ENCODE results near the gene BICDL2.

The BICDL2 gene

GRCh38 chr16:3023415-3023668, 13.4 kb downstream of the BICDL2 start:
- no peak for DNase-seq

GRCh38 chr16:3022684-3023414, 13.9 kb downstream of the BICDL2 start:
- DNase-seq = no peak

GRCh38 chr16:3022208-3022683, 14.5 kb downstream of the BICDL2 start:
- no peak for DNase-seq

- DNase-seq = peak; percentile 23
Measured at GRCh38 chr16:3021449-3022207, 15.1 kb downstream of the BICDL2 start.

GRCh38 chr16:3020604-3021448, 15.9 kb downstream of the BICDL2 start:
- DNase-seq = no peak

GRCh38 chr16:3020247-3020603, 16.5 kb downstream of the BICDL2 start, which contains the start of gene TNFRSF12A:
TNFRSF12A (plus strand) TSS chr16:3020368; CDS start chr16:3020398, 30 bp downstream.
- no peak for DNase-seq

GRCh38 chr16:3019594-3020246, 17.0 kb downstream of the BICDL2 start:
- DNase-seq = no peak

GRCh38 chr16:3017794-3018506, 18.8 kb downstream of the BICDL2 start, which contains the start of gene CLDN6:
CLDN6 (minus strand) TSS chr16:3018183; CDS start chr16:3016021, 2,162 bp downstream.
- peak; percentile 13 for DNase-seq

- no peak for DNase-seq
Measured at GRCh38 chr16:3017344-3017743, 19.4 kb downstream of the BICDL2 start.

- no peak for DNase-seq
Measured at GRCh38 chr16:3015865-3016521, 20.8 kb downstream of the BICDL2 start.

GRCh38 chr16:3014971-3015370, 21.8 kb downstream of the BICDL2 start:
- no peak for DNase-seq

- no peak for DNase-seq
Measured at GRCh38 chr16:3013998-3014690, 22.6 kb downstream of the BICDL2 start.

- DNase-seq = no peak
Measured at GRCh38 chr16:3013491-3013951, 23.2 kb downstream of the BICDL2 start.

GRCh38 chr16:3012828-3013420, 23.8 kb downstream of the BICDL2 start, which contains the start of gene CLDN9:
CLDN9 (plus strand) TSS chr16:3012923; CDS start chr16:3013363, 440 bp downstream.
- DNase-seq = no peak

GRCh38 chr16:3012246-3012645, 24.5 kb downstream of the BICDL2 start:
- DNase-seq = no peak

- DNase-seq = no peak
Measured at GRCh38 chr16:3010510-3010909, 26.2 kb downstream of the BICDL2 start.

- no peak for DNase-seq
Measured at GRCh38 chr16:3009568-3010390, 27.0 kb downstream of the BICDL2 start.

GRCh38 chr16:3008690-3009037, 28.1 kb downstream of the BICDL2 start:
- no peak for DNase-seq

- no peak for DNase-seq
Measured at GRCh38 chr16:3007957-3008689, 28.6 kb downstream of the BICDL2 start.
